ENCODE measurements around the gene PAM.
"Not testable (repeated sequence)": the region's sequence is repeated elsewhere in the genome, so short reads cannot be mapped to it uniquely, and the experiment has no call there.

Gene PAM

DNA sequence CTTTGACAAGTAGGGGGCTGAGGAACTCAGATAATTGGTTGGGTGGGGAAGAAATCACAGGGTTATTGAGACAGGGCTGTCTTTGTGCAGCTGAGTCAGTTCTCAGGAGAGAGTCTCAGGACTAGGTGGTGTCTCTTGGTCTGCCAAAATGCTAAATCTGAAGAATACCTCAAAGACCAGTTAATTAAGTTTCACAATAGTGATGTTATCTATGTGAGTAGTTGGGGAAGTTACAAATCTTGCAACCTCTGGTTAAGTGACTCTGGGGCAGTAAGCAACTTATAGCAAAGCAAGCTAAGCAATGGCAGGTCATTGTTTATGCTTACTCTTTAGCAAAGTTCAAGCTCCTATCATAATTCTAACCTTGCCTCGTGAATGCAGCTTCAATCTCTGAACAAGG is 311.2 kb downstream of the PAM start:
- Mint-ChIP-seq H3K4me3 (no peak overlapping the region), H3K27ac (no peak overlapping the region), H3K4me1 (peaks cover 8% of the 10 kb centered on the region), H3K36me3 (ENCODE audit: low read depth) (no peaks in the 10 kb centered on the region), H3K9me3 (no peaks in the 10 kb centered on the region), H3K27me3 (ENCODE audit: low read depth, poor library complexity) (peaks cover 4% of the 10 kb centered on the region)
- TF ChIP-seq, protein P1, sequence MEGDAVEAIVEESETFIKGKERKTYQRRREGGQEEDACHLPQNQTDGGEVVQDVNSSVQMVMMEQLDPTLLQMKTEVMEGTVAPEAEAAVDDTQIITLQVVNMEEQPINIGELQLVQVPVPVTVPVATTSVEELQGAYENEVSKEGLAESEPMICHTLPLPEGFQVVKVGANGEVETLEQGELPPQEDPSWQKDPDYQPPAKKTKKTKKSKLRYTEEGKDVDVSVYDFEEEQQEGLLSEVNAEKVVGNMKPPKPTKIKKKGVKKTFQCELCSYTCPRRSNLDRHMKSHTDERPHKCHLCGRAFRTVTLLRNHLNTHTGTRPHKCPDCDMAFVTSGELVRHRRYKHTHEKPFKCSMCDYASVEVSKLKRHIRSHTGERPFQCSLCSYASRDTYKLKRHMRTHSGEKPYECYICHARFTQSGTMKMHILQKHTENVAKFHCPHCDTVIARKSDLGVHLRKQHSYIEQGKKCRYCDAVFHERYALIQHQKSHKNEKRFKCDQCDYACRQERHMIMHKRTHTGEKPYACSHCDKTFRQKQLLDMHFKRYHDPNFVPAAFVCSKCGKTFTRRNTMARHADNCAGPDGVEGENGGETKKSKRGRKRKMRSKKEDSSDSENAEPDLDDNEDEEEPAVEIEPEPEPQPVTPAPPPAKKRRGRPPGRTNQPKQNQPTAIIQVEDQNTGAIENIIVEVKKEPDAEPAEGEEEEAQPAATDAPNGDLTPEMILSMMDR (IDR thresholded peaks at IDR 0.05) = no peak
- no peak for DNase-seq

DNA sequence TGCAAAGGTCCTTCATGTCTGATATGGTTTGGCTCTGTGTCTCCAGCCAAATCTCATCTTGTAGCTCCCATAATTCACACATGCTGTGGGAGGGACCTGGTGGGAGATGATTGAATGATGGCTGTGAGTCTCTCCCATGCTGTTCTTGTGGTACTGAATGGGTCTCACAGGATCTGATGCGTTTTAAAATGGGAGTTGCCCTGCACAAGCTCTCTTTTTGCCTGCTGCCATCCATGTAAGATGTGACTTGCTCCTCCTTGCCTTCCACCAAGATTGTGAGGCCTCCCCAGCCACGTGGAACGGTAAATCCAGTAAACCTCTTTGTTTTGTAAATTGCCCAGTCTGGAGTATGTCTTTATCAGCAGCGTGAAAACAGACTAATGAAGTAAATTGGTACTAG is 318.4 kb downstream of the PAM start:
- not testable (repeated sequence) for DNase-seq; H3K4me1 Mint-ChIP-seq; H3K36me3 Mint-ChIP-seq (ENCODE audit: low read depth); H3K27me3 Mint-ChIP-seq (ENCODE audit: low read depth, poor library complexity); H3K27ac Mint-ChIP-seq; H3K4me3 Mint-ChIP-seq
- H3K9me3 Mint-ChIP-seq = peaks cover 62% of the 10 kb centered on the region

DNA sequence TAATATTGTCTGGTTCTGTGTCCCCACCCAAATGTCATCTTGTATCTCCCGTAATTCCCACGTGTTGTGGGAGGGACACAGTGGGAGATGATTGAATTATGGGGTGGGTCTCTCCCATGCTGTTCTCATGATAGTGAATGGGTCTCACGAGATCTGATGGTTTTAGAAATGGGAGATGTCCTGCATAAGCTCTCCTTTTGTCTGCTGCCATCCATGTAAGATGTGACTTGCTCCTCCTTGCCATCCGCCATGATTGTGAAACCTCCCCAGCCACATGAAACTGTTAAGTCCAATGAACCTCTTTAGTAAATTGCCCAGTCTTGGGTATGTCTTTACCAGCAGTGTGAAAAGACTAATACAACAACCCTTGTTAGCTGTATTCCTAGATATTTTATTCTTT is 320.3 kb downstream of the PAM start:
- Mint-ChIP-seq H3K9me3 (peaks cover 68% of the 10 kb centered on the region), H3K4me3 (no peak overlapping the region), H3K27ac (no peak overlapping the region), H3K27me3 (ENCODE audit: low read depth, poor library complexity) (peaks cover 4% of the 10 kb centered on the region), H3K36me3 (ENCODE audit: low read depth) (peaks cover 5% of the 10 kb centered on the region), H3K4me1 (no peaks in the 10 kb centered on the region)
- DNase-seq = no peak
- TF ChIP-seq, protein P1 (IDR thresholded peaks at IDR 0.05) = no peak

Data from nephron progenitor cell (in vitro differentiated cells).